HepG2 (cell line): ENCODE measurements around the gene PAM16. TPM values are rescaled to one million over a fixed set of nuclear protein-coding genes. Genes with fewer than 3 reads are reported as not detected.
A peak's percentile ranks its signal among the peaks of the same experiment; 100 is the strongest.

Experiments
- ATAC-seq: fragments of 200-7000 bp; cut with Tn5 transposase; 3 replicates; pipeline ENCODE4 v1.9.1; 2020; ENCODE audit warnings: mild to moderate bottlenecking, moderate library complexity
- BruUV-seq: library from RNA; stranded (reverse); fragments of 400-500 nt; replicated peaks from 2 replicates; lab custom pipeline; 2021; lab: Mats Ljungman, UMichigan
- CTCF ChIA-PET: fragments of 300-600 bp; formaldehyde crosslinking; extraction: SDS; loops from one replicate; lab custom pipeline; 2021; ENCODE audit warnings: low total read pairs, inconsistent platforms, low intra/inter-chr PET ratio; lab: Yijun Ruan, JAX
- POLR2A ChIA-PET: fragments of 350-600 bp; sonication (Branson Sonifier 250); formaldehyde crosslinking; loops from one replicate; lab custom pipeline; 2020; ENCODE audit warnings: antibody characterized with exemption, inconsistent platforms; lab: Yijun Ruan, JAX
- DNase-seq: peaks from one replicate; pipeline ENCODE4 v3.0.0-alpha.2; 2015; ENCODE audit warnings: low spot score
- FAIRE-seq: peaks from 3 replicates; lab custom pipeline; 2011; peaks lifted over from hg19 to GRCh38; lab: Jason Lieb, UNC
- H2AFZ ChIP-seq: one replicate; pipeline ENCODE4 v1.6.1; 2011; ENCODE audit warnings: low read length, inconsistent platforms
- H3K27ac ChIP-seq: fragments of 300-600 bp; 3 replicates; pipeline ENCODE4 v1.8.0; 2011; ENCODE audit warnings: mixed run types, mild to moderate bottlenecking, mixed read lengths, low read length, inconsistent platforms; ENCODE audit not compliant: insufficient read depth; ENCODE audit errors: extremely low read length
- H3K27me3 ChIP-seq, 2 experiments: fragments of 200-600 bp in 1 of 2; 2 replicates in 1 of 2; 3 replicates in 1 of 2; pipeline versions ENCODE4 v1.6.0 to v1.8.0; 2011; ENCODE audit warnings: low read length in 2 of 2, mild to moderate bottlenecking in 2 of 2, moderate library complexity in 2 of 2, inconsistent platforms in 1 of 2; ENCODE audit not compliant: insufficient read depth in 2 of 2, control insufficient read depth in 1 of 2
- H3K36me3 ChIP-seq, 2 experiments: fragments of 200-600 bp in 1 of 2; replicated peaks in 1 of 2; 2 replicates in 1 of 2; 3 replicates in 1 of 2; pipeline versions ENCODE4 v1.5.1 to v1.8.0; 2011; ENCODE audit warnings: low read length in 2 of 2, inconsistent platforms in 1 of 2; ENCODE audit not compliant: insufficient read depth in 2 of 2, control insufficient read depth in 1 of 2
- H3K4me1 ChIP-seq: 2 replicates; pipeline ENCODE4 v1.5.1; 2012; ENCODE audit warnings: low read length, inconsistent platforms; ENCODE audit not compliant: insufficient read depth
- H3K4me2 ChIP-seq: 2 replicates; pipeline ENCODE4 v1.6.0; 2011; ENCODE audit warnings: low read depth, low read length, inconsistent platforms
- H3K4me3 ChIP-seq, 3 experiments: fragments of 200-600 bp in 1 of 3; sonication (generic), shearing (Covaris generic) in 1 of 3; replicated peaks in 1 of 3; 2 replicates each; pipeline ENCODE4 v1.5.1; 2011 to 2016; ENCODE audit warnings: low read length in 3 of 3, inconsistent platforms in 2 of 3, low read depth in 2 of 3, mild to moderate bottlenecking in 2 of 3, control low read depth in 1 of 3, mixed read lengths in 1 of 3; ENCODE audit not compliant: insufficient read depth in 1 of 3
- H3K79me2 ChIP-seq: one replicate; pipeline ENCODE4 v1.6.1; 2011; ENCODE audit warnings: low read length, inconsistent platforms; ENCODE audit not compliant: insufficient read depth
- H3K9ac ChIP-seq: 2 replicates; pipeline ENCODE4 v1.6.0; 2011; ENCODE audit warnings: mild to moderate bottlenecking, low read depth, low read length, inconsistent platforms; ENCODE audit not compliant: insufficient read depth
- H3K9me3 ChIP-seq: 2 replicates; pipeline ENCODE4 v1.5.1; 2012; ENCODE audit warnings: mild to moderate bottlenecking, low read length
- H4K20me1 ChIP-seq: 2 replicates; pipeline ENCODE4 v1.6.0; 2011; ENCODE audit warnings: inconsistent platforms, mild to moderate bottlenecking, low read length, moderate library complexity; ENCODE audit not compliant: insufficient read depth
- GFI1 ChIP-seq: sonication (generic); formaldehyde crosslinking; IDR thresholded peaks from 2 replicates; pipeline ENCODE4 v1.5.0; 2020; ENCODE audit warnings: missing genetic modification reagents, mild to moderate bottlenecking, borderline replicate concordance
- HNF4A ChIP-seq: sonication (generic); formaldehyde crosslinking; IDR thresholded peaks from 2 replicates; pipeline ENCODE4 v1.4.0; 2020; ENCODE audit warnings: missing genetic modification reagents
- HNRNPL ChIP-seq: fragments of 200-400 bp; formaldehyde crosslinking; IDR thresholded peaks from 2 replicates; pipeline ENCODE4 v1.6.1; 2017; ENCODE audit warnings: mild to moderate bottlenecking, low read depth, low read length
- KLF15 ChIP-seq: sonication (generic); formaldehyde crosslinking; IDR thresholded peaks from 2 replicates; pipeline ENCODE4 v1.8.1; 2023; ENCODE audit warnings: borderline replicate concordance, mild to moderate bottlenecking, inconsistent platforms, missing genetic modification reagents, mixed read lengths
- MED1 ChIP-seq: sonication (generic); formaldehyde crosslinking; IDR thresholded peaks from 2 replicates; pipeline ENCODE4 v1.4.0; 2020; ENCODE audit warnings: missing genetic modification reagents
- PHF21A ChIP-seq: sonication (generic); formaldehyde crosslinking; IDR thresholded peaks from 2 replicates; pipeline ENCODE4 v1.5.0; 2020; ENCODE audit warnings: mild to moderate bottlenecking, missing genetic modification reagents
- RBM39 ChIP-seq: fragments of 200-400 bp; formaldehyde crosslinking; IDR thresholded peaks from one replicate; pipeline ENCODE4 v1.6.1; 2018; ENCODE audit warnings: antibody characterized with exemption, mild to moderate bottlenecking, low read depth, low read length; ENCODE audit not compliant: poor library complexity, severe bottlenecking
- TARDBP ChIP-seq: sonication (generic); formaldehyde crosslinking; IDR thresholded peaks from 2 replicates; pipeline ENCODE4 v1.8.0; 2022; ENCODE audit warnings: mild to moderate bottlenecking, missing genetic modification reagents
- ZC3H13 ChIP-seq: sonication (generic); formaldehyde crosslinking; IDR thresholded peaks from 2 replicates; pipeline ENCODE4 v1.8.1; 2023; ENCODE audit warnings: mild to moderate bottlenecking, missing genetic modification reagents, moderate library complexity
- ZNF770 ChIP-seq: sonication (generic); formaldehyde crosslinking; IDR thresholded peaks from 2 replicates; pipeline ENCODE4 v1.5.0; 2020; ENCODE audit warnings: mild to moderate bottlenecking, missing genetic modification reagents
- WGBS: methylation state at CpG from one replicate; pipeline ENCODE4 v1.1.6; 2017; ENCODE audit warnings: low lambda C conversion rate; 5-methylcytosine and 5-hydroxymethylcytosine counted together
- in situ Hi-C: cut with HindIII; loops from 2 replicates; pipeline ENCODE4 v1.10.0; 2017; ENCODE audit warnings: low pct_unique_long_range_greater_than_20kb; ENCODE audit not compliant: extremely low pct_ligation_motif_present
- intact Hi-C: fragments of 100-400 bp; cut with micrococcal nuclease; formaldehyde crosslinking; loops from one replicate; pipeline ENCODE4 v1.10.0; 2022; ENCODE audit not compliant: unreplicated experiment
- polyA plus RNA-seq, 8 experiments: library from polyadenylated mRNA; depleted of rRNA in 3 of 8; stranded (reverse) in 7 of 8; unstranded in 1 of 8; fragments of >200 nt; fragmentation: Illumina TruSeq in 4 of 8; extraction: Trizol in 4 of 8; gene quantifications; 2 replicates each; pipeline versions ENCODE4 v1.2.1 to v1.2.3, GENCODE V29; 2011 to 2016; ENCODE audit warnings: low read depth in 4 of 8, missing spikeins in 1 of 8, mixed read lengths in 1 of 8; ENCODE audit not compliant: insufficient read depth in 1 of 8
- total RNA-seq, 5 experiments: library from RNA; depleted of rRNA; stranded (reverse); fragments of >200 nt; fragmentation: Illumina TruSeq; extraction: Trizol; gene quantifications; 2 replicates each; pipeline ENCODE4 v1.2.3, GENCODE V29; 2016; ENCODE audit warnings: low read depth in 1 of 5
- TF ChIP-seq, protein P1 (sequence below): sonication (generic); IDR thresholded peaks from 2 replicates; pipeline ENCODE4 v1.6.1; 2016; ENCODE audit warnings: low read depth, borderline replicate concordance
- TF ChIP-seq, protein P2 (sequence below): sonication (generic); formaldehyde crosslinking; IDR thresholded peaks from 2 replicates; pipeline ENCODE4 v1.5.1; 2020; ENCODE audit warnings: mild to moderate bottlenecking, missing genetic modification reagents, moderate library complexity

PAM16 gene
- total and polyA plus RNA-seq, 2 of the 13 experiments (the other 11 are each of a cell fraction or from before 2014, with no cell fraction given): 51.5 to 51.8 TPM

- TF ChIP-seq, protein P1, sequence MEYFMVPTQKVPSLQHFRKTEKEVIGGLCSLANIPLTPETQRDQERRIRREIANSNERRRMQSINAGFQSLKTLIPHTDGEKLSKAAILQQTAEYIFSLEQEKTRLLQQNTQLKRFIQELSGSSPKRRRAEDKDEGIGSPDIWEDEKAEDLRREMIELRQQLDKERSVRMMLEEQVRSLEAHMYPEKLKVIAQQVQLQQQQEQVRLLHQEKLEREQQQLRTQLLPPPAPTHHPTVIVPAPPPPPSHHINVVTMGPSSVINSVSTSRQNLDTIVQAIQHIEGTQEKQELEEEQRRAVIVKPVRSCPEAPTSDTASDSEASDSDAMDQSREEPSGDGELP: no peak
- no peak for TF ChIP-seq KLF15 (CRISPR knock-in tag)
These were observed 19.0 kb upstream of the PAM16 start (continued) for GRCh38 chr16:4370151-4370550.

- Histone ChIP-seq H3K4me2 (peak overlapping the region; percentile 57), H4K20me1 (peaks cover 10% of the 10 kb centered on the region; the same call in 1 of the 2 replicates), H3K36me3 (no peaks in the 10 kb centered on the region), H3K27ac (peak overlapping the region; percentile 46), H3K4me1 (peaks cover 68% of the 10 kb centered on the region), H3K9ac (peak overlapping the region; percentile 10), H2AFZ (no peak overlapping the region), H3K9me3 (no peaks in the 10 kb centered on the region), H3K27me3 (no peaks in the 10 kb centered on the region), H3K79me2 (peaks cover 19% of the 10 kb centered on the region), H3K4me3 (no peak overlapping the region; a peak in 1 of 6 replicates)
- no peak for FAIRE-seq
- in situ Hi-C loops (no loop called here), intact Hi-C loops (no loop called here)
- no peak for DNase-seq
- POLR2A ChIA-PET: interaction anchor here (0.8 to 3.5 kb wide), 5 partner anchors 11 to 31 kb away, joined by 3 to 36 read pairs (median 5); partner anchors contain the start of gene PAM16
- CTCF ChIA-PET: no interaction called here
- peak; percentile 11 for ATAC-seq
- no TSS peak for BruUV-seq
- 66% methylated on average over 5 of the region's 13 CpGs for WGBS
- TF ChIP-seq ZC3H13 (CRISPR knock-in tag) (no peak), MED1 (CRISPR knock-in tag) (peak; percentile 28; the same call in 1 of the 2 replicates), ZNF770 (0 out of 2 replicates have a peak, but pooled peaks have one; percentile 6), RBM39 (peak; percentile 25), HNRNPL (peak; percentile 88; the same call in 1 of the 2 replicates), HNF4A (CRISPR knock-in tag) (peak; percentile 40), GFI1 (CRISPR knock-in tag) (0 out of 2 replicates have a peak, but pooled peaks have one; percentile 40), TARDBP (CRISPR knock-in tag) (no peak), PHF21A (CRISPR knock-in tag) (0 out of 2 replicates have a peak, but pooled peaks have one; percentile 19)
- TF ChIP-seq, protein P2, sequence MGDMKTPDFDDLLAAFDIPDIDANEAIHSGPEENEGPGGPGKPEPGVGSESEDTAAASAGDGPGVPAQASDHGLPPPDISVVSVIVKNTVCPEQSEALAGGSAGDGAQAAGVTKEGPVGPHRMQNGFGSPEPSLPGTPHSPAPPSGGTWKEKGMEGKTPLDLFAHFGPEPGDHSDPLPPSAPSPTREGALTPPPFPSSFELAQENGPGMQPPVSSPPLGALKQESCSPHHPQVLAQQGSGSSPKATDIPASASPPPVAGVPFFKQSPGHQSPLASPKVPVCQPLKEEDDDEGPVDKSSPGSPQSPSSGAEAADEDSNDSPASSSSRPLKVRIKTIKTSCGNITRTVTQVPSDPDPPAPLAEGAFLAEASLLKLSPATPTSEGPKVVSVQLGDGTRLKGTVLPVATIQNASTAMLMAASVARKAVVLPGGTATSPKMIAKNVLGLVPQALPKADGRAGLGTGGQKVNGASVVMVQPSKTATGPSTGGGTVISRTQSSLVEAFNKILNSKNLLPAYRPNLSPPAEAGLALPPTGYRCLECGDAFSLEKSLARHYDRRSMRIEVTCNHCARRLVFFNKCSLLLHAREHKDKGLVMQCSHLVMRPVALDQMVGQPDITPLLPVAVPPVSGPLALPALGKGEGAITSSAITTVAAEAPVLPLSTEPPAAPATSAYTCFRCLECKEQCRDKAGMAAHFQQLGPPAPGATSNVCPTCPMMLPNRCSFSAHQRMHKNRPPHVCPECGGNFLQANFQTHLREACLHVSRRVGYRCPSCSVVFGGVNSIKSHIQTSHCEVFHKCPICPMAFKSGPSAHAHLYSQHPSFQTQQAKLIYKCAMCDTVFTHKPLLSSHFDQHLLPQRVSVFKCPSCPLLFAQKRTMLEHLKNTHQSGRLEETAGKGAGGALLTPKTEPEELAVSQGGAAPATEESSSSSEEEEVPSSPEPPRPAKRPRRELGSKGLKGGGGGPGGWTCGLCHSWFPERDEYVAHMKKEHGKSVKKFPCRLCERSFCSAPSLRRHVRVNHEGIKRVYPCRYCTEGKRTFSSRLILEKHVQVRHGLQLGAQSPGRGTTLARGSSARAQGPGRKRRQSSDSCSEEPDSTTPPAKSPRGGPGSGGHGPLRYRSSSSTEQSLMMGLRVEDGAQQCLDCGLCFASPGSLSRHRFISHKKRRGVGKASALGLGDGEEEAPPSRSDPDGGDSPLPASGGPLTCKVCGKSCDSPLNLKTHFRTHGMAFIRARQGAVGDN (CRISPR knock-in tag): peak; percentile 69
These were observed 18.0 kb upstream of the PAM16 start for GRCh38 chr16:4369007-4369733.
